Lower leg skin (tissue), 4 donors: ENCODE results near the gene UNKL. TPM values are rescaled to one million over a fixed set of nuclear protein-coding genes. Genes with fewer than 3 reads are reported as not detected.

ENCODE experiments used
- DNase-seq, 2 donors: peaks; one replicate each; pipeline ENCODE4 v3.0.0-alpha.2; 2019; ENCODE audit warnings: low spot score in 2 of 2
- H3K4me3 ChIP-seq: fragments of 200-600 bp; sonication (generic); 2 replicates; pipeline ENCODE4 v1.5.1; 2017; ENCODE audit warnings: mild to moderate bottlenecking, low read depth; ENCODE audit not compliant: poor library complexity, severe bottlenecking
- POLR2A ChIP-seq, 2 donors: fragments of 450-650 bp; IDR thresholded peaks; one replicate each; pipeline ENCODE4 v1.6.1; 2016 to 2017; ENCODE audit warnings: antibody characterized with exemption in 2 of 2, mild to moderate bottlenecking in 1 of 2, moderate library complexity in 1 of 2
- WGBS, 2 donors: methylation state at CpG; one replicate each; pipeline ENCODE4 v1.1.5; 2018; 5-methylcytosine and 5-hydroxymethylcytosine counted together
- intact Hi-C: fragments of 100-400 bp; cut with DNase I; formaldehyde crosslinking; loops from one replicate; pipeline ENCODE4 v1.15.0; 2023; ENCODE audit warnings: low total_unique reads
- total RNA-seq, 4 donors: library from RNA; depleted of rRNA; stranded (reverse); fragments of >200 nt; gene quantifications; one replicate each; pipeline ENCODE4 v1.1.0, GENCODE V29; 2016
- TF ChIP-seq, protein P1 (sequence below), 3 donors: fragments of 450-650 bp; IDR thresholded peaks; one replicate each; pipeline ENCODE4 v1.5.1; 2016; ENCODE audit warnings: antibody characterized with exemption in 3 of 3, mild to moderate bottlenecking in 3 of 3, moderate library complexity in 2 of 3

Gene UNKL
- total RNA-seq, 4 donors from 2014 or later = 25.7 to 63.4 (median 36.6) TPM

DNA sequence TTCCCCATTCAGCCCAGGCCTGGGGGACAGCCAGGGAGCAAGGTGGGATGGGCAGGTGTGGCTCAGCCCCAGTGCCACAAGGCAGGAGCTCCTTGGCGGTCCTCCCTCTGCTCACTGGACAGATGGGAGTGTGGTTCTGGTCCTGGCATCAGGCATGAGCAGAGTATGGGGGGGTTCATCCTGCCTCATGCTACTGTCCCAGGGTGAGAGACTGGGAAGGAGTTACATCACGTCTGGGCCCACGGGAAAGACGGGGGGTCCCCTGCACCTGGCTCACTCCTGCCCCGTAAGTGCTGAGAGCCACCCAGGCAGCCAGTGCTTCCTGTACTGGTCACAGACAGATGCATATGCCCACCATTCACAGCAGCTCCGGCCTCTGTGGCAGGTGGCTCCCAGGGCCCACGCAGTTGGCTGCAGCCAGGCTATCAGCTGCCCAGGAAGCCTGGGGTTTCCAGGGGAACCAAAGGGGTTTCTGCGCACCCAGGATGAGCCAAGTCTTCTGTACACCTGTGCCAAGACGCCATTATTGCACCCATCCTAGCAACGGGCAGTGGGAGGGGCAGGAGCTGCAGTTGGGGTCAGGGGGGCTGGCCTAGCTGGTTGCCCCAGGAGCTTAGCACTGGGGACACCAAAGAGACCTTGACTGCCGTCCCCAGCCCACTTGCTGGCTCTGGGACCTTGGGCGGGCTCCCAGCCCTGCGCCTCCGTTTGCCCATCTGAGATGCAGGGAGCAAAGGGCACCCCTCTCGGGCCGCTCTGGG lies 79.1 kb downstream of the UNKL start:
- DNase-seq = no peak
- 34 to 40% methylated on average over 16 of the region's 16 CpGs for WGBS, 2 donors
- intact Hi-C loops = no loop called here

DNA sequence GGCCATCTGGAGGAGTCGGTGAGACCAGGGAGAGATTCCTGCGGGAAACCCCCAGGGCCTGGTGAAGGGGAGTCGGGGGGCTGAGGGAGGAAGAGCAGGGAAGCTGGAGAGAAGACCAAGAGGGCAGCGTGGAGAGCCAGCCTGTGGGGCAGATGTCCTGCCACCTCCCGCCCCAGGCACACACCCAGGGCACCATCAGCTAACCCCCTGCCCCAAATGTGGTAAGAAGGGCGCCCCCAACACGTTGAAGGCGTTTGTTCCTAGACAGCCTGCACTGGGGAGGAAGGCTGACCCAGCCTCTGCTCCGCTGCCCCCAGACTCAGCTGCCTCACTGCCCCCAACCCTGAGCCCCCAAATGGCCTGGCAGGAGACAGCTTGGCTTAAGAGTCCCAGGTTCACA lies 79.8 kb downstream of the UNKL start:
- no peak for TF ChIP-seq POLR2A (IDR thresholded peaks at IDR 0.05)
- TF ChIP-seq, protein P1, sequence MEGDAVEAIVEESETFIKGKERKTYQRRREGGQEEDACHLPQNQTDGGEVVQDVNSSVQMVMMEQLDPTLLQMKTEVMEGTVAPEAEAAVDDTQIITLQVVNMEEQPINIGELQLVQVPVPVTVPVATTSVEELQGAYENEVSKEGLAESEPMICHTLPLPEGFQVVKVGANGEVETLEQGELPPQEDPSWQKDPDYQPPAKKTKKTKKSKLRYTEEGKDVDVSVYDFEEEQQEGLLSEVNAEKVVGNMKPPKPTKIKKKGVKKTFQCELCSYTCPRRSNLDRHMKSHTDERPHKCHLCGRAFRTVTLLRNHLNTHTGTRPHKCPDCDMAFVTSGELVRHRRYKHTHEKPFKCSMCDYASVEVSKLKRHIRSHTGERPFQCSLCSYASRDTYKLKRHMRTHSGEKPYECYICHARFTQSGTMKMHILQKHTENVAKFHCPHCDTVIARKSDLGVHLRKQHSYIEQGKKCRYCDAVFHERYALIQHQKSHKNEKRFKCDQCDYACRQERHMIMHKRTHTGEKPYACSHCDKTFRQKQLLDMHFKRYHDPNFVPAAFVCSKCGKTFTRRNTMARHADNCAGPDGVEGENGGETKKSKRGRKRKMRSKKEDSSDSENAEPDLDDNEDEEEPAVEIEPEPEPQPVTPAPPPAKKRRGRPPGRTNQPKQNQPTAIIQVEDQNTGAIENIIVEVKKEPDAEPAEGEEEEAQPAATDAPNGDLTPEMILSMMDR (IDR thresholded peaks at IDR 0.05) = no peak
- intact Hi-C loops = no loop called here
- no peak overlapping the region for H3K4me3 ChIP-seq
- WGBS, 2 donors = 32 to 39% methylated on average over 9 of the region's 9 CpGs
- no peak for DNase-seq

More for the DNA sequence above, 79.1 kb downstream of the UNKL start:
- H3K4me3 ChIP-seq = no peak overlapping the region
- TF ChIP-seq POLR2A (IDR thresholded peaks at IDR 0.05) = no peak
- TF ChIP-seq, protein P1 (IDR thresholded peaks at IDR 0.05) = no peak

DNA sequence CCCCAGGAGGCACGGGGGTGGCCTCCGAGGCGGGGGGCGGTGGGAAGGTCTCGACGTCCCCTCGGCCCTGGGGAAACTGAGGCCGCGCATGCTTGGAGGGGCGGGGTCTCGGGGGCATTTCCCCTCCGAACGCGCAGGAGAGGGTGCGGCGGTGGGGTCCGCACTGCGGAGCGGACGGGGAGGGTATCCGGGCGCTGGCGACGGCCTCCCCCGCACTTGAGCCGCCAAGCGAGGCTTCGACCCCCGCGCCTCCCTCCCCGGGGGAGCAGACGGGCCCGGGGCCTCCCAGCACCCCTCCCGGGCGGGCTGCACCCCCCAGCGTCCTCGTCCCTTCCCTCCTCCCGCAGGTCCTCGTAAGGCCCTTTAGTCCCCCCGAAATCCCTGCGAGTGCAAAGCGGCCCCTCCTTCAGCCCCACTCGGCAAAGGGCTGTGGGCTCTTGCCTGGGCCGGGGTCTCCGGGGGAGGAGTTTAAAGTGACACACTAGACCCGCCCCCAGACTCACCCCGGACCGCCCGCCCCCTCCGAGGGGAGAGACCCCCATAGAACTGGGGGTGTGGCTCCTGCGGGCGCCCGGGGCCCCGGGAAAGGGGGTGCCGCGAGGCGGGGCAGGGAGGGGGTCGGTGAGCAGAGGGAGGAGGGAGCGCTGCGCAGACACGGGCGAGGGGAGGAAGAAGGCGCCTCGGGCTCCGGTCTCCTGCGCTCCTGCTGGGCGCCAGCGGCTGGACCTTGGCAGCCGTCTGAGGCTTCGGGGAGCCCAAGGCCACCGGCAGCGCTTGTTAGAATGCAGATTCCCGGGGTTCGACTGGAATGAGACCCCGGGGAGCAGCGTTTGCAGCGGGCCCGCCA lies 80.4 kb downstream of the UNKL start:
- DNase-seq = no peak
- 1 to 3% methylated on average over 51 to 59 of the region's 78 CpGs for WGBS, 2 donors

DNA sequence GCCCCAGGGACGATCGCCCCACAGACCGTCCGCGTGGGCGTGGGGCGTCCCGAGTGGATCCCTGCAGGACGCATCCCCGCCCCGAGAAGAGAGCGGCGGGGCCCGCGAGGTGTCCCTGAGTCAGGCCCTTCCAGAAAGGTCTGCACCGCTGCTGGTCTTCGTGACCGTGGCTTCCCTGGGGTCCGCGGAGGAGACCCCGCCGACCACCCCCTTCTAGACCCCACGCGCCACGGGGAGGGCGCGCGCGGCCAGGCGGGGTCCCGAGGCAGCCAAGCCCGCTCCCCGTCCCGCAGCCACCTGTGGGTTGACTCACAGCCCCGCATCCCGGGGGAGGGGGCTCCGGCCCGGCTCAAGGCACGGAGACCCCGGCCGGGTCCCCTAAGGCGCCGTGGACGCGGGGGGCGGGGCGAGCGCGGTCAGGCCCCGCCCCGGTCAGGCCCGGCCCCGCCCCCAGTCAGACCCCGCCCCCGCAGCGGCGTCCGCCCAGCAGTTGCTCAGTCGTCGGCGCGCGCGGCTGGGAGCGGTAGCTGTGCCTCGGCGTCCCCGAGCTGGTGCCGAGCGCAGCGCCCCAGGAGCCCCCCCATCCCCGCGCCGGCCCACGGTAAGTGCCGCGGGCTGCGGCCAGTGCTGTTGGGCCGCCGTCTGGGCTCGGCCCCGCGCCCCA lies 81.2 kb downstream of the UNKL start, which contains the start of gene BAIAP3:
BAIAP3 (plus strand) TSS at position 497 of the 664 bp plus-strand sequence. CDS start 4,905 bp downstream, outside the sequence.
- intact Hi-C loops = no loop called here
- TF ChIP-seq POLR2A (IDR thresholded peaks at IDR 0.05) = no peak
- TF ChIP-seq, protein P1 (IDR thresholded peaks at IDR 0.05) = no peak
- no peak for DNase-seq
- 2% methylated on average over 17 to 21 of the region's 83 CpGs for WGBS, 2 donors
- no peak within 1 kb of the TSS for H3K4me3 ChIP-seq

More for the DNA sequence above, 80.4 kb downstream of the UNKL start:
- TF ChIP-seq, protein P1 (IDR thresholded peaks at IDR 0.05) = no peak
- TF ChIP-seq POLR2A (IDR thresholded peaks at IDR 0.05) = no peak
- no peak overlapping the region for H3K4me3 ChIP-seq
- intact Hi-C loops = no loop called here

DNA sequence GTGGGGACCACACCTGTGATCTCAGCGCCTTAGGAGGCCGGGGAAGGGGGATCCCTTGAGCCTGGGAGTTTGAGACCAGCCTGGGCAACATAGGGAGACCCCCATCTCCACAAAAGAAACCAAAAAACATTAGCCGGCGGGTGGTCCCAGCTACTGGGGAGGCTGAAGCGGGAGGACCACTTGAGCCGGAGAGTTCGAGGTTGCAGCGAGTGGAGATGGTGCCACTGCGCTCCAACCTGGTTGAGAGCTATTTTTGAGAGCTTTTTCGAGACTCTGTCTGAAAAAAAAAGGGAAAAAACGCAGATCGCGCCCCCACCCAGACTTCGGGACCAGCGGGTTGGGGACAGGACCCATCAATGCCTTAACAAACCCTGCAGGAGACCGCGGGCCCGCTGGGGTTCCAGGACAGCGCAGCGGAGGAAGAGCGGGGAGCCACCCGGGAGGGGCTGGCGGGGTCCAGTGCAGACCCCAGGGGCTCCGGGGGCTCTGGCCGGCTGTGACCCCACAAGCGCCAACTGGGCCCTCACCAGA lies 81.8 kb downstream of the UNKL start:
- 9 to 13% methylated on average over 22 to 23 of the region's 26 CpGs for WGBS, 2 donors
- TF ChIP-seq POLR2A (IDR thresholded peaks at IDR 0.05) = no peak
- TF ChIP-seq, protein P1 (IDR thresholded peaks at IDR 0.05) = no peak
- intact Hi-C loops = no loop called here

More for the DNA sequence above, 81.8 kb downstream of the UNKL start:
- no peak overlapping the region for H3K4me3 ChIP-seq
- no peak for DNase-seq
